GM12801 (cell line): Measurements from ENCODE around the gene CSTF1.

Source experiments
- CTCF ChIP-seq: IDR thresholded peaks from one replicate; pipeline ENCODE4 v1.5.1; 2011; ENCODE audit warnings: control low read depth; ENCODE audit not compliant: insufficient read length; ENCODE audit errors: extremely low read depth

The CSTF1 gene

GRCh38 chr20:56439771-56440291, 47.4 kb downstream of the CSTF1 start:
- TF ChIP-seq CTCF, result no peak

- TF ChIP-seq CTCF, result no peak
These were observed 48.0 kb downstream of the CSTF1 start for GRCh38 chr20:56440346-56441007.

- TF ChIP-seq CTCF, result no peak
These were observed 50.2 kb downstream of the CSTF1 start for GRCh38 chr20:56442389-56443365.

GRCh38 chr20:56443654-56444540, 51.5 kb downstream of the CSTF1 start:
- no peak for TF ChIP-seq CTCF

GRCh38 chr20:56445130-56445529, 52.7 kb downstream of the CSTF1 start:
- no peak for TF ChIP-seq CTCF

GRCh38 chr20:56445540-56445939, 53.1 kb downstream of the CSTF1 start:
- TF ChIP-seq CTCF, result no peak
